ENCODE measurements around the gene FMN1. TPM values are rescaled to one million over a fixed set of nuclear protein-coding genes. Genes with fewer than 3 reads are reported as not detected.

Gene FMN1
- total RNA-seq, 4 donors from 2014 or later = 4.3 to 10.1 (median 8.8) TPM

DNA sequence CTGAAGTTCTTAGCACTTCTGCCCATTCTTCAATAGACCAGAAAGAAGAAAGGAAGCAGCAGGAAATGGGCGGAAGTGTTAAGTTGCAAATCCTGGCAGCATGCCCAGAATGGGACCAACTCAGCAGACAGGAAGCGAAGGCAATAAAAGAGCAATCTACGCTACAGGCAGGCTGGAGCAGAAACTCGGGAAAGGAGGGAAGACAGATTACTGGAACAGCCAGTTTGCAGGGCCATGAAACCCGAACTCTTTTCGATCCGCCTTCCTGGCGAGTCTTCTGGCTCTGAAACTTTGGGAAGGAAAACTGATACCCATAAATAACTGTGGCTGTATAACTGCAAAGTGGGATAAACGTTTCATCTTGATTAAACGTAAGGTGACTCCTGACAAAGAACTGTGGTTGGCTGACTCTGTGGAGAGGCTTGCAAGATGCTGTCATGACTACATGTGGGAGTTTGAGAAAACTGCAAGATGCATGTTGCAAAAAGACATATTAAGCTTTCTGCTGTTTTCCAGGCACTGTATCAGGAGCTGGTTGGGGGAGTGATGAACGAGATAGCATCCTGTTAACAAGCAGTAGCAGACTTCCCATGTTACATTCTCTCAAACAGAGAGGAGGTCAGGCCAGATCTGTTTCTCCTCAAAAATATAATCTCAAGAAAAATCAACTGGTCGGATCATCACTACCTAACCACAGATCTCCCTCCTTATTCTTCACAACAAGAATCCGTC is 67.8 kb downstream of the FMN1 start:
- Histone ChIP-seq H3K4me3 (no peak overlapping the region), H3K27me3 (no peaks in the 10 kb centered on the region), H3K9me3 (no peaks in the 10 kb centered on the region), H3K4me1 (peaks cover 4 to 14% (median 8%) of the 10 kb centered on the region in 3 donors), H3K27ac (no peak overlapping the region), H3K36me3 (no peaks in the 10 kb centered on the region)
- DNase-seq = no peak
- WGBS, 2 donors = 21 to 23% methylated on average over 12 to 13 of the region's 13 CpGs
- intact Hi-C loops (cut with DNase I) = no loop called here
- TF ChIP-seq, protein P1, sequence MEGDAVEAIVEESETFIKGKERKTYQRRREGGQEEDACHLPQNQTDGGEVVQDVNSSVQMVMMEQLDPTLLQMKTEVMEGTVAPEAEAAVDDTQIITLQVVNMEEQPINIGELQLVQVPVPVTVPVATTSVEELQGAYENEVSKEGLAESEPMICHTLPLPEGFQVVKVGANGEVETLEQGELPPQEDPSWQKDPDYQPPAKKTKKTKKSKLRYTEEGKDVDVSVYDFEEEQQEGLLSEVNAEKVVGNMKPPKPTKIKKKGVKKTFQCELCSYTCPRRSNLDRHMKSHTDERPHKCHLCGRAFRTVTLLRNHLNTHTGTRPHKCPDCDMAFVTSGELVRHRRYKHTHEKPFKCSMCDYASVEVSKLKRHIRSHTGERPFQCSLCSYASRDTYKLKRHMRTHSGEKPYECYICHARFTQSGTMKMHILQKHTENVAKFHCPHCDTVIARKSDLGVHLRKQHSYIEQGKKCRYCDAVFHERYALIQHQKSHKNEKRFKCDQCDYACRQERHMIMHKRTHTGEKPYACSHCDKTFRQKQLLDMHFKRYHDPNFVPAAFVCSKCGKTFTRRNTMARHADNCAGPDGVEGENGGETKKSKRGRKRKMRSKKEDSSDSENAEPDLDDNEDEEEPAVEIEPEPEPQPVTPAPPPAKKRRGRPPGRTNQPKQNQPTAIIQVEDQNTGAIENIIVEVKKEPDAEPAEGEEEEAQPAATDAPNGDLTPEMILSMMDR (IDR thresholded peaks at IDR 0.05) = no peak
- no peak for TF ChIP-seq POLR2A (IDR thresholded peaks at IDR 0.05)

DNA sequence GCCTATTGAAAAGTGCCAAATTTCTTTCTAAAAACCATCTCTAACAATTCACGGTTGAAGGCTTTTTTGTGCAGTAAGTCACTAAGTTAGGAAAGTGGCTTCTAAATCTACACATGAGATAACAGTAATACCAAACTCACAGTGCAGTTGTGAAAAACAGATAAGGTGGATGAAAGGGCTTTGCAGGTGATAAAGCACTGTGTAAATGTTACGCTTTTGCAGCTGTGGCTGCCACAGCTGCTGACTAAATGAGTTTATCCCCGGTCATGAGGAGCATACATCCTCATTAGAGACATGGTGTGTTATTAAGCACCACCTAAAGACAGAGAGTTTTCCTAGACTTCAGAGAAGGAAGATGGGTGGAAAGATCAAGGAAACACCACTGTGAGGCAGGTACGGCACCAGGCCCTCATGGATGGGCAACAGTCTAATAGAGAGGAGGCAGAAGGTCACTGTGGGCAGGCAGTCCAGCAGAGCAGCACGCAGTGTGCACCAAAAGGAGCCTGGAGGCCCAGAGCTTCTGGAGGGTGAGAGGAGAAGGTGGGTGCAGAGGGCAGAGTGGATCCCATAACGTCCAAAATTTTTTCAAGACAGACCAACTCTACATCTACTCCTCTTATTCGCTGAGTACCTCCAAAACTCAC is 68.5 kb downstream of the FMN1 start:
- Histone ChIP-seq H3K27me3 (no peaks in the 10 kb centered on the region), H3K36me3 (no peaks in the 10 kb centered on the region), H3K9me3 (no peaks in the 10 kb centered on the region), H3K4me3 (no peak overlapping the region), H3K27ac (no peak overlapping the region), H3K4me1 (peaks cover 4 to 11% (median 8%) of the 10 kb centered on the region in 3 donors)
- intact Hi-C loops (cut with DNase I) = no loop called here
- DNase-seq = no peak
- TF ChIP-seq POLR2A (IDR thresholded peaks at IDR 0.05) = no peak
- TF ChIP-seq, protein P1 (IDR thresholded peaks at IDR 0.05) = no peak
- 64% methylated on average over 7 of the region's 7 CpGs for WGBS, 2 donors

DNA sequence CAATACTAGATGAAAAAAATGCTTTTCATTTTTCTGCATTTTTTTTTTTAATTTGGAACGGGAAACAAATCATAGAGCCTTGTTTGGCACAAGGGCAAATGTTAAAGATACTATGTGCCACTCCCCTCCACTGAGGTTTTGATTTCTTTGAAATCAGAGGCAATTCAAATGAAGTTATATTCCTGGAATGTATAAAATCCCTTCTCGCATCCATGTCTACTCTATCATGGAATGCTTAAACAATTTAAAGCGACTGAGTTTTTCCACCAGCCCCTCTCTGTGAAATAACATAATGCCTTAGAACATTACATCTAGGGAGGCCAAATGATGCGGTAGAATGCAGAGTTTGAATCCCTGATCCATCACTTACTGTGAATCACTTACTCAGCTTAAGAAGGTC is 69.7 kb downstream of the FMN1 start:
- Histone ChIP-seq H3K27ac (no peak overlapping the region), H3K4me3 (no peak overlapping the region), H3K36me3 (no peaks in the 10 kb centered on the region), H3K9me3 (no peaks in the 10 kb centered on the region), H3K4me1 (peaks cover 4 to 11% (median 8%) of the 10 kb centered on the region in 3 donors), H3K27me3 (no peaks in the 10 kb centered on the region)
- no peak for TF ChIP-seq POLR2A (IDR thresholded peaks at IDR 0.05)
- TF ChIP-seq, protein P1 (IDR thresholded peaks at IDR 0.05) = no peak
- no peak for DNase-seq
- 32 to 49% methylated on average over 4 of the region's 4 CpGs for WGBS, 2 donors
- intact Hi-C loops (cut with DNase I) = no loop called here

DNA sequence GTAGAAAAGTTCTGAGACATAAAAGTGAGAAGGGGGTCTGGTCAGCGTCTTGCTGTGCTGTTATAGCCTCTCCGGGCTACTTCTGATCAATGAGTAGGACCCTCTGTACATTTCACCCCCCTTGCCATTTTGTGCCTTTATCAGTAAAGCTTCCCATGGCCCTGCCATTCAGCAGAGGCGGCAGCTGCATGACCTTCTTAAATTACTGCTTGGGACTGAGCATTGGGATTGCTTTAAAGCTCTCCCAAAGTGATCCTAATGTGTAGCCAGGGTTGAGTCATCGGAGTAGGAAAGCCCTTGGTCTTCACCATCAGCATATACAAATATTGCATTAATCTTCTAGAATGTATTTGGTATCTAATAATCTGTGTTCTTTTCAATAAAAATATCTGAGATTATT is 70.2 kb downstream of the FMN1 start:
- Histone ChIP-seq H3K4me3 (no peak overlapping the region), H3K9me3 (no peaks in the 10 kb centered on the region), H3K4me1 (peaks cover 4 to 11% (median 8%) of the 10 kb centered on the region in 3 donors), H3K27me3 (no peaks in the 10 kb centered on the region), H3K27ac (no peak overlapping the region), H3K36me3 (no peaks in the 10 kb centered on the region)
- TF ChIP-seq, protein P1 (IDR thresholded peaks at IDR 0.05) = no peak
- no peak for TF ChIP-seq POLR2A (IDR thresholded peaks at IDR 0.05)
- WGBS, 2 donors = 82 to 85% methylated on average over 4 of the region's 4 CpGs
- intact Hi-C loops (cut with DNase I) = no loop called here
- DNase-seq = no peak

DNA sequence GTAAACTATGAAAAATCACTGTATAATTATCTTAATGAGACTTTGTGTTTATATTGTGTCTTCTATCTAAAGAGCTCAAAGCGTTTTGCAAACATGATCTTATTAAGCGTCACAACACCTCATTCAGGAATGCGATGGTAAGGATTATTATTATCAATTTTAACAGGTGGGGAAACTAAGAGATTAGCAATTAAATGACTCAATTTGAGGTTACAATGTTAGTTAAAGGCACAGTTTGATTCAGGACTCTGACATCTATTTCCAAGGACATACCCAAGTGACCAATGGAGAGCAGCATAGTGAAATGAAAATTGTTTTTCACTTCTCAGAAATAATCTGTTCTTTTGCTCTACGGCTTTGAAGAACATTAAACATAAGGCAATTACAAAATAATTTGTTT is 74.6 kb downstream of the FMN1 start:
- no peaks in the 10 kb centered on the region for H3K9me3 ChIP-seq
- peaks cover 0 to 18% (median 0%) of the 10 kb centered on the region in 3 donors for H3K4me1 ChIP-seq
- intact Hi-C loops (cut with DNase I) = no loop called here
- WGBS, 2 donors = 71 to 78% methylated on average over 4 of the region's 4 CpGs
- H3K4me3 ChIP-seq = no peak overlapping the region
- TF ChIP-seq, protein P1 (IDR thresholded peaks at IDR 0.05) = no peak
- no peak for TF ChIP-seq POLR2A (IDR thresholded peaks at IDR 0.05)
- H3K27me3 ChIP-seq = no peaks in the 10 kb centered on the region
- no peak for DNase-seq
- no peaks in the 10 kb centered on the region for H3K36me3 ChIP-seq
- no peak overlapping the region for H3K27ac ChIP-seq

Measured in esophagus squamous epithelium (tissue), 5 donors.